ENCODE data around the gene FARSB.

The FARSB gene

DNA sequence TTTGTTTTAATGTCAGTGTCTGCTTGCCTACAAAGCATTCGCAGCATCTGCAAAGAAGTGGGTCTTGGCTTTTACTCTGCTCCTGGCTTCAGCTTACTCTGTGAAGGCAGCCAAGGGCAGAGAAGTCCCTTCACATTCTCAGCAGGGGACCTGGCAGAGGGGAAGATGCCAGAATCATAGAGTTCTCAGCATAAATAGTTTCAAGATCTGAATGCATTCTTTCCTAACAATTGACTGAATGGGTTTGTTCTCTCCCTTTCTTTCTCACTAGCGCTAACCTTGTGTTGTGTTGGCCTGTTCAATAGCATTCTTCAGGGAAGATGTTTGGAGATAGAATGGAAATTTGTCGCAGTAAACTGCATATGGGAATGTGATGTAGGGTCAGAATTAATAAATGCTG lies 106.9 kb downstream of the FARSB start:
- DNase-seq (ENCODE audit: low read depth) = no peak

DNA sequence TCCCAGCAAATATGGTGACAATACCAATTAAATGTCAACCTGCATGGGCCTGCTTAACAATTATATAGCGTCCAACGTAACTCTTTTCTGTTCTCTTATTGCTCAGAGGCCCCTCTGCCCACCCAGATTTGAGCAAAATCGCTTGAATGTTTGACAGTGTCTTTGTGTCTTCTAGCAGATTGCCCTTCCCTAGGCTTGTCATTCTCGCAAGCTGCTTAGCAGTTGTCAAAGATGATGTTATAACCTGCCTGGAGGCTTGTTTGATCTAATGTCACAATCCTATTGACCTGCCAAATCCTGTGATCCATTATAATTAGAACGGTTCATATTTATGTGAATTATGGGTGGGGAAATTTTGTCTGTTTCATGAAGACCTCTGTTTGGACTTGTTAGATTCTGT lies 108.8 kb downstream of the FARSB start:
- DNase-seq (ENCODE audit: low read depth) = no peak

DNA sequence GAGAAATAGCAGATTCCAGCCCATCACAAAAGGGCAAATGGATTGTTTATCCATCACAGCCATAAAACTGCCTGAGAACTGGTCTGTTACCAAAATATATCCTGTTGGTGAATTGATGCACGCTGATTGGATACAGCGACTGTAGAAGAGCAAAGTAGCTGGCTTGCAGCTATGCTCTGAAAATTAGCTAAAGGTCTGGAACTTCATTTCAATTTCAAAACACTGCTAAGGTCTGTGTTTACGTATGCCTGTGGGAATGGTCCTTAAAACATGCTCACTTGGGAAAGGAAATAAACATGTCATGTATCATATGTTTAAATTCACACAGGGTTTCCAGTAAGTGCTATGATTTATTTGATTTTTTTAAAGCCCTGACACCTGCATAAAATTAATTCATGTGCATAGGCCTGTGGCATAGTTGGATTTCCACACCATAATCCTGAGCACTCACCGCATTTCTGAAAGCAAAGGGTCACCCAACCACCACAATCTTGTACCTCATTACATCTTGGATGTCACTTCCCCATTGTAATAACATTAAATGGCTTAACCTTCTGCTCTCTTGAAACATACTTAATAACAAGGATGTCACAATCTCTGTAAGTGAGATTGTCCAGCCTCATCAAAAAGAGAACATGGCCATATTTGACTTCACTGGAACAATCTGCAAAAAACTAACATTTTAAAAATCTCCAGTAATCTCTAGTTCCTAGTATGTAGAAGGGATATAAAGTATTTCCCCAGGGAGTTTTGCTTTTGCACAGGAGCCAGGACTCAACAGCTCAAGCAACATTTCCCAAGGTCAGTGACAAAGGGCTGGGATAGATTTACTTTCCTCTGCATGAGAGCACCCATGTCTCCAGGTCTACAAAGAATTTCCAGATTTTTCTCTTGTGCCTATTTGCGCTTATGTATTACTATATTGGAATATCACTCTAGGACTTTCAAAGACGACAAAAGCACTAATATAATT lies 109.8 kb downstream of the FARSB start:
- DNase-seq (ENCODE audit: low read depth) = no peak

DNA sequence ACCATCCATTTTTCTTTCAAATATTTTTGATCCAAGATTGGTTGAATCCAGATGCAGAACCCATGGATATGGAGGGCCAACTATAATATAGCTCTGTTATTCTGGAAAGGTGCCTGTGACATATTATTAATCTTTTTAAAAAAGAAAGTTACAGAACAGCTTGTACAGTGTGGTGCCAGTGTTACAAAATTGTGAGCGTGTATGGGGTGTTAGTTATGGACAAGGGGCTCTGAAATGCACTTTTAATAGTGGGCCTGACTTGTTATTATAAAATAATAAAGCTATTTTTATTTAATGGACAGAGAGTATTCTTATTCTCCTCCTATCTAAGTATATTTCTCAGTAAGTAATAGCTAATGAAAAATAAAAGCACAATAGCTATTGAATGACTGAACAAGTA lies 111.2 kb downstream of the FARSB start:
- DNase-seq (ENCODE audit: low read depth) = no peak

DNA sequence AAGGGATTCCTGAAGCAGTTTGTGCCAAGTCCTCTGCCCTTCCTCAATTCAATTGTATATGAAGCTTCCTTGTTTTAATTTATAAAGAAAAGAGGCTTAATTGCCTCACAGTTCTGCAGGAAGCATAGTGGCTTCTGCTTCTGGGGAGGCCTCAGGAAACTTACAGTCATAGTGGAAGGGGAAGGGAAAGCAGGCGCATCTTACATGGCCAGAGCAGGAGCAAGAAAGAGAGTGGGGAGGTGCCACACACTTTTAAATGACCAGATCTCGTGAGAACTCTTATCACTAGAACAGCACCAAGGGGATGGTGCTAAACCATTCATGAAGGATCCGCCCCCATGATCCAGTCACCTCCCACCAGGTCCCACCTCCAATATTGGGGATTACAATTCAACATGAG lies 117.4 kb downstream of the FARSB start:
- DNase-seq (ENCODE audit: low read depth) = no peak

DNA sequence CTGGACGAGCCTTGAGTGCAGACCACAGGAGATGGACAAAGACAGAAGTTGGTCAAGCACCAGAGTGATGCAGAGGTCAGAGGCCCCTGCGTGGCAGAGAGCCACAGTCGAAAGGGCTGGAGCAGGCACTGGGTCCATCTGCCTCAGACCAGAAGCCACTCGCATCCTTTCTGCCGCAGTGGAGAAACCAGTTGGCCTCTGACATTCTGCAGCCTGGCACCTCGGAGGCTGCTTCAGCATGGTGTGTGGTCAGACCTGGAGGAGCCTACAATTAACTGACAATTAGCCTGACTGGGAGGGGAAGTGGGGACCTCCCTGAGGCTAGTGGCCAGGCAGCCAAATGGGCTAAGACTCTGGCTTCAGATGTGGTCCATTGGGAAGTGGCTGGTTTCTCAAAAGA lies 120.4 kb downstream of the FARSB start:
- no peak for DNase-seq (ENCODE audit: low read depth)

GRCh38 chr2:222532315-222532714 lies 123.6 kb downstream of the FARSB start:
- no peak for DNase-seq (ENCODE audit: low read depth)

GRCh38 chr2:222526480-222527277 lies 129.2 kb downstream of the FARSB start:
- DNase-seq (ENCODE audit: low read depth) = no peak

- no peak for DNase-seq (ENCODE audit: low read depth)
These were observed 130.1 kb downstream of the FARSB start for GRCh38 chr2:222525811-222526210.

DNA sequence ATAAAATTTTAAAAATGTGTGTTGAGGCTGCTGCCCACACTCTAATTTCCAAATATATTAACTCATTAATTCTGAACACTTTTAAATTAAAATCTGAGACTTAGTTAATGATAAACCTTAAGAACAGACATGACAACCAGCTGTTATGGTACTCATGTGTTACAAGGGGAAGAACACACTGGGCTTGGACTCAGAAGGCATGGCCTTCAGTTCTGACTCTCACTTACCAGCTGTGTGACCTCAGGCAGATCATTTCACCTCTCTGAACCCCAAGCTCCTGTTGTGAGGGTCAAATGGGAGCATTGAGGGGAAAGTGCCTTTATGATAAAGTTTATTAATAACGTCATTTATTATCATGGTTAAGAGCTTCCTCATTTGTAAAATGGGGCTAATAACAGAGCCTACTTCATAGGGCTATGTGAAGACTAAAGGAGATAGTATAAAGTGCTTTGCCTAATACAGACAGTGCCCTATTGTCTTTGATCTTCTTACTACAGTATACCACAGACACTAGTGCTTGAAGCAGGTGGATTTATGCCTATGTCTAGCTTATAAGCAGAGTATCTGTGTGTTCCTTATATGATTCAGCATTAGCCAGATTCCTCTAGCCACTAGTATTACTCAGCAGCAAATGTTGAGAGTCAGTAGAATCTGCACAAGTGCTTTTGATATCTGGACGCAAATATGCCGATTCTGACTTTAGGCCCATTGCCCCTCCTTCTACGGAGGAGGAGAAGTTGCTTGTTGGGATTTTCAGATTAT lies 131.9 kb downstream of the FARSB start:
- DNase-seq (ENCODE audit: low read depth) = peak; percentile 10

GRCh38 chr2:222522082-222522481 lies 133.8 kb downstream of the FARSB start:
- DNase-seq (ENCODE audit: low read depth) = no peak

GRCh38 chr2:222521099-222521498 lies 134.8 kb downstream of the FARSB start:
- no peak for DNase-seq (ENCODE audit: low read depth)
